ENCODE data around the gene LYZL6.
"Not testable (repeated sequence)": the region's sequence is repeated elsewhere in the genome, so short reads cannot be mapped to it uniquely, and the experiment has no call there.

Gene LYZL6

GRCh38 chr17:35906926-35907637 lies 36.4 kb downstream of the LYZL6 start:
- no peak for DNase-seq (ENCODE audit: low read depth in 2 of 2)

GRCh38 chr17:35906191-35906925 lies 37.2 kb downstream of the LYZL6 start:
- no peak for DNase-seq (ENCODE audit: low read depth in 2 of 2)

- DNase-seq (ENCODE audit: low read depth in 2 of 2), result no peak
Measured at GRCh38 chr17:35903451-35903850, 40.1 kb downstream of the LYZL6 start.

- no peak for DNase-seq (ENCODE audit: low read depth in 2 of 2)
Measured at GRCh38 chr17:35901631-35902175, 41.8 kb downstream of the LYZL6 start.

- peak in 1 of 2 donors; percentile 25 for DNase-seq (ENCODE audit: low read depth in 2 of 2)
Measured at GRCh38 chr17:35900708-35901480, 42.6 kb downstream of the LYZL6 start.

GRCh38 chr17:35900280-35900679 lies 43.2 kb downstream of the LYZL6 start:
- DNase-seq (ENCODE audit: low read depth in 2 of 2), result peak in 1 of 2 donors; percentile 34

- DNase-seq (ENCODE audit: low read depth in 2 of 2), result peak; percentile 44 to 65
Measured at GRCh38 chr17:35898283-35899070, 45.0 kb downstream of the LYZL6 start.

GRCh38 chr17:35897772-35898171 lies 45.7 kb downstream of the LYZL6 start:
- not testable (repeated sequence) for DNase-seq (ENCODE audit: low read depth in 2 of 2)

GRCh38 chr17:35895636-35896587 lies 47.6 kb downstream of the LYZL6 start:
- peak in 1 of 2 donors; percentile 39 for DNase-seq (ENCODE audit: low read depth in 2 of 2)

- no peak for DNase-seq (ENCODE audit: low read depth in 2 of 2)
Measured at GRCh38 chr17:35894206-35894605, 49.3 kb downstream of the LYZL6 start.

GRCh38 chr17:35893751-35894150 lies 49.8 kb downstream of the LYZL6 start:
- DNase-seq (ENCODE audit: low read depth in 2 of 2), result no peak

- peak in 1 of 2 donors; percentile 70 for DNase-seq (ENCODE audit: low read depth in 2 of 2)
Measured at GRCh38 chr17:35892091-35893035, 51.1 kb downstream of the LYZL6 start.

- DNase-seq (ENCODE audit: low read depth in 2 of 2), result no peak
Measured at GRCh38 chr17:35891269-35891668, 52.2 kb downstream of the LYZL6 start.

- DNase-seq (ENCODE audit: low read depth in 2 of 2), result peak in 1 of 2 donors; percentile 54
Measured at GRCh38 chr17:35890774-35891155, 52.7 kb downstream of the LYZL6 start.

- DNase-seq (ENCODE audit: low read depth in 2 of 2), result no peak
Measured at GRCh38 chr17:35889818-35890773, 53.4 kb downstream of the LYZL6 start.

- no peak for DNase-seq (ENCODE audit: low read depth in 2 of 2)
Measured at GRCh38 chr17:35889241-35889640, 54.3 kb downstream of the LYZL6 start.

Measured in stimulated activated CD8-positive, alpha-beta memory T cell treated with anti-CD3 and anti-CD28 coated beads, Interleukin-7, amount 100 ng/mL, for 4 hours (primary cell).